Natural killer cell treated with Interleukin-12 subunit alpha and Interleukin-12 subunit beta and Interleukin-15 and Interleukin-18, amount 100 ng/mL, for 72 hours (primary cell): ENCODE measurements around the gene TTC38. TPM values are rescaled to one million over a fixed set of nuclear protein-coding genes. Genes with fewer than 3 reads are reported as not detected.
A peak's percentile ranks its signal among the peaks of the same experiment; 100 is the strongest.

Experiments used
- ATAC-seq, 2 donors: fragments of 150-1000 bp; cut with Tn5 transposase in 1 of 2; sonication (Bioruptor Pico), chemical (Tn5 transposase) in 1 of 2; 2 replicates each; pipeline ENCODE4 v1.10.0; 2021
- DNase-seq: peaks from one replicate; pipeline ENCODE4 v3.0.0; 2022; ENCODE audit warnings: low spot score
- H3K27ac Mint-ChIP-seq, 2 donors: 1 replicate in 1 of 2; 2 replicates in 1 of 2; pipeline ENCODE4 v1.8.0; 2022; ENCODE audit warnings: mixed read lengths in 2 of 2, mild to moderate bottlenecking in 1 of 2, moderate library complexity in 1 of 2
- H3K27me3 Mint-ChIP-seq, 2 donors: 1 replicate in 1 of 2; 2 replicates in 1 of 2; pipeline ENCODE4 v1.8.0; 2022; ENCODE audit warnings: mixed read lengths in 2 of 2
- H3K36me3 Mint-ChIP-seq: one replicate; pipeline ENCODE4 v1.8.0; 2022; ENCODE audit warnings: mixed read lengths
- H3K4me1 Mint-ChIP-seq, 2 donors: 1 replicate in 1 of 2; 2 replicates in 1 of 2; pipeline ENCODE4 v1.8.0; 2022; ENCODE audit warnings: low read depth in 2 of 2, mixed read lengths in 2 of 2, mild to moderate bottlenecking in 1 of 2
- H3K4me3 Mint-ChIP-seq: one replicate; pipeline ENCODE4 v1.8.0; 2022; ENCODE audit warnings: mixed read lengths
- H3K9me3 Mint-ChIP-seq: 2 replicates; pipeline ENCODE4 v1.8.0; 2022; ENCODE audit warnings: mixed read lengths
- total RNA-seq, 2 donors: library from RNA; stranded (reverse); gene quantifications; one replicate each; pipeline ENCODE4 v1.2.3, GENCODE V29; 2022

Gene TTC38
- total RNA-seq, 2 donors from 2014 or later = 63.7 to 64.2 TPM

GRCh38 chr22:46275455-46276122, 7.8 kb downstream of the TTC38 start:
- Mint-ChIP-seq H3K4me3 (peak overlapping the region; percentile 55), H3K4me1 (peaks cover 41 to 44% of the 10 kb centered on the region in 2 donors), H3K36me3 (peaks cover 22% of the 10 kb centered on the region), H3K9me3 (no peaks in the 10 kb centered on the region), H3K27ac (peak overlapping the region; percentile 37 to 75), H3K27me3 (no peaks in the 10 kb centered on the region)
- DNase-seq (no peak), ATAC-seq (no peak)

GRCh38 chr22:46276563-46276962, 8.8 kb downstream of the TTC38 start:
- Mint-ChIP-seq H3K27ac (peak overlapping the region in 1 of 2 donors; percentile 75), H3K4me1 (peaks cover 51 to 54% of the 10 kb centered on the region in 2 donors)

GRCh38 chr22:46278656-46279645, 11.1 kb downstream of the TTC38 start:
- Mint-ChIP-seq H3K27ac (no peak overlapping the region), H3K36me3 (peaks cover 25% of the 10 kb centered on the region), H3K4me1 (peaks cover 61 to 64% of the 10 kb centered on the region in 2 donors), H3K9me3 (no peaks in the 10 kb centered on the region), H3K4me3 (peak overlapping the region; percentile 72), H3K27me3 (no peaks in the 10 kb centered on the region)
- ATAC-seq = no peak
- peak; percentile 55 for DNase-seq

More at GRCh38 chr22:46276563-46276962, 8.8 kb downstream of the TTC38 start:
- ATAC-seq (no peak), DNase-seq (no peak)
- Mint-ChIP-seq H3K9me3 (no peaks in the 10 kb centered on the region), H3K36me3 (peaks cover 22% of the 10 kb centered on the region), H3K4me3 (peak overlapping the region; percentile 56), H3K27me3 (no peaks in the 10 kb centered on the region)

GRCh38 chr22:46280063-46280817, 12.4 kb downstream of the TTC38 start:
- ATAC-seq = no peak
- H3K36me3 Mint-ChIP-seq = peaks cover 28% of the 10 kb centered on the region
- H3K4me1 Mint-ChIP-seq = peaks cover 64 to 68% of the 10 kb centered on the region in 2 donors
- peak overlapping the region; percentile 87 to 99 for H3K27ac Mint-ChIP-seq
- H3K9me3 Mint-ChIP-seq = no peaks in the 10 kb centered on the region
- no peaks in the 10 kb centered on the region for H3K27me3 Mint-ChIP-seq
- peak overlapping the region; percentile 81 for H3K4me3 Mint-ChIP-seq
- DNase-seq = peak; percentile 44

- H3K36me3 Mint-ChIP-seq = peaks cover 23% of the 10 kb centered on the region
- H3K9me3 Mint-ChIP-seq = no peaks in the 10 kb centered on the region
- peaks cover 58 to 63% of the 10 kb centered on the region in 2 donors for H3K4me1 Mint-ChIP-seq
- ATAC-seq = peak; percentile 95 to 96
- DNase-seq = peak; percentile 89
- H3K27me3 Mint-ChIP-seq = no peaks in the 10 kb centered on the region
- peak overlapping the region; percentile 87 to 99 for H3K27ac Mint-ChIP-seq
- H3K4me3 Mint-ChIP-seq = peak overlapping the region; percentile 81
Observed at GRCh38 chr22:46280999-46281623, 13.3 kb downstream of the TTC38 start.

GRCh38 chr22:46281866-46282678, 14.3 kb downstream of the TTC38 start:
- Mint-ChIP-seq H3K36me3 (peaks cover 20% of the 10 kb centered on the region), H3K27ac (peak overlapping the region; percentile 87 to 99), H3K27me3 (no peaks in the 10 kb centered on the region), H3K4me3 (peak overlapping the region; percentile 81), H3K4me1 (peaks cover 56 to 63% of the 10 kb centered on the region in 2 donors), H3K9me3 (no peaks in the 10 kb centered on the region)
- DNase-seq (peak; percentile 55), ATAC-seq (no peak)

GRCh38 chr22:46286006-46286405, 18.2 kb downstream of the TTC38 start:
- Mint-ChIP-seq H3K27me3 (no peaks in the 10 kb centered on the region), H3K4me1 (peaks cover 59 to 64% of the 10 kb centered on the region in 2 donors), H3K36me3 (peaks cover 13% of the 10 kb centered on the region), H3K27ac (peak overlapping the region; percentile 99), H3K4me3 (peak overlapping the region; percentile 54), H3K9me3 (no peaks in the 10 kb centered on the region)
- no peak for DNase-seq
- ATAC-seq = no peak

GRCh38 chr22:46286941-46287872, 19.4 kb downstream of the TTC38 start:
- peak overlapping the region; percentile 93 for H3K4me3 Mint-ChIP-seq
- ATAC-seq (no peak), DNase-seq (no peak)
- H3K4me1 Mint-ChIP-seq = peaks cover 50 to 57% of the 10 kb centered on the region in 2 donors
- peaks cover 14% of the 10 kb centered on the region for H3K36me3 Mint-ChIP-seq
- H3K27ac Mint-ChIP-seq = peak overlapping the region; percentile 99
- no peaks in the 10 kb centered on the region for H3K27me3 Mint-ChIP-seq
- no peaks in the 10 kb centered on the region for H3K9me3 Mint-ChIP-seq

GRCh38 chr22:46287873-46288751, 20.3 kb downstream of the TTC38 start:
- H3K4me1 Mint-ChIP-seq = peaks cover 55 to 62% of the 10 kb centered on the region in 2 donors
- no peaks in the 10 kb centered on the region for H3K9me3 Mint-ChIP-seq
- H3K36me3 Mint-ChIP-seq = peaks cover 18% of the 10 kb centered on the region
- no peaks in the 10 kb centered on the region for H3K27me3 Mint-ChIP-seq
- H3K4me3 Mint-ChIP-seq = peak overlapping the region; percentile 93
- peak; percentile 91 to 93 for ATAC-seq
- H3K27ac Mint-ChIP-seq = peak overlapping the region; percentile 99
- DNase-seq = peak; percentile 92

GRCh38 chr22:46288846-46289243, 21.0 kb downstream of the TTC38 start:
- no peaks in the 10 kb centered on the region for H3K27me3 Mint-ChIP-seq
- H3K4me3 Mint-ChIP-seq = peak overlapping the region; percentile 93
- peaks cover 17% of the 10 kb centered on the region for H3K36me3 Mint-ChIP-seq

More at GRCh38 chr22:46288846-46289243, 21.0 kb downstream of the TTC38 start:
- DNase-seq = no peak
- peak in 1 of 2 donors; percentile 1 for ATAC-seq
- peak overlapping the region; percentile 99 for H3K27ac Mint-ChIP-seq
- no peaks in the 10 kb centered on the region for H3K9me3 Mint-ChIP-seq
- peaks cover 60 to 68% of the 10 kb centered on the region in 2 donors for H3K4me1 Mint-ChIP-seq
